A549 (cell line): ENCODE results near the gene OTOS. TPM values are rescaled to one million over a fixed set of nuclear protein-coding genes. Genes with fewer than 3 reads are reported as not detected.

Experiments used
- ATAC-seq, 2 experiments: fragments of 200-7000 bp in 1 of 2; fragments of >200 bp in 1 of 2; cut with Nextera tagmentation in 1 of 2; cut with Tn5 transposase in 1 of 2; 3 replicates each; pipeline versions ENCODE4 v1.8.0 to v1.9.1; 2018 to 2020; ENCODE audit warnings: mild to moderate bottlenecking in 1 of 2, moderate library complexity in 1 of 2
- CTCF ChIA-PET: fragments of 300-600 bp; sonication (Branson Sonifier 250); formaldehyde crosslinking; extraction: SDS; loops from one replicate; lab custom pipeline; 2021; ENCODE audit warnings: antibody characterized with exemption, inconsistent platforms; lab: Yijun Ruan, JAX
- POLR2A ChIA-PET: fragments of 350-600 bp; formaldehyde crosslinking; extraction: SDS; loops from one replicate; lab custom pipeline; 2021; ENCODE audit warnings: antibody characterized with exemption, inconsistent platforms; lab: Yijun Ruan, JAX
- DNase-seq, 2 experiments: peaks; one replicate each; pipeline versions ENCODE4 v3.0.0 to v3.0.0-alpha.2; 2011 to 2016; ENCODE audit warnings: low read depth in 1 of 2, low spot score in 1 of 2
- FAIRE-seq: peaks from 2 replicates; lab custom pipeline; 2011; peaks lifted over from hg19 to GRCh38; lab: Jason Lieb, UNC
- H3K27ac ChIP-seq, 2 experiments: fragments of >200 bp; sonication (Bioruptor Twin); formaldehyde crosslinking; 3 replicates each; pipeline ENCODE4 v1.5.1; 2016 to 2017
- H3K4me1 ChIP-seq: fragments of >200 bp; sonication (Bioruptor Twin); formaldehyde crosslinking; 3 replicates; pipeline ENCODE4 v1.6.1; 2016
- H3K4me2 ChIP-seq: fragments of >200 bp; sonication (Bioruptor Twin); formaldehyde crosslinking; 3 replicates; pipeline ENCODE4 v1.6.1; 2016
- H3K4me3 ChIP-seq: fragments of >200 bp; sonication (Bioruptor Twin); formaldehyde crosslinking; 3 replicates; pipeline ENCODE4 v1.5.1; 2016
- H3K9me3 ChIP-seq: fragments of >200 bp; sonication (Bioruptor Twin); formaldehyde crosslinking; 3 replicates; pipeline ENCODE4 v1.6.1; 2016
- CBX2 ChIP-seq: fragments of 200-600 bp; sonication (generic); IDR thresholded peaks from 2 replicates; pipeline ENCODE4 v1.6.1; 2016; ENCODE audit warnings: low read depth, mild to moderate bottlenecking, borderline replicate concordance
- CBX8 ChIP-seq: fragments of 200-600 bp; sonication (generic); IDR thresholded peaks from 2 replicates; pipeline ENCODE4 v1.6.1; 2016
- CEBPB ChIP-seq, 2 experiments: fragments of >200 bp in 1 of 2; sonication (Bioruptor Twin) in 1 of 2; formaldehyde crosslinking in 1 of 2; IDR thresholded peaks; 2 replicates each; pipeline ENCODE4 v1.6.1; 2012 to 2016
- CHD2 ChIP-seq: fragments of 150-350 bp; IDR thresholded peaks from 2 replicates; pipeline ENCODE4 v1.6.1; 2014; ENCODE audit warnings: low read length; ENCODE audit not compliant: partially characterized antibody
- CHD4 ChIP-seq: fragments of 200-600 bp; sonication (generic); IDR thresholded peaks from 2 replicates; pipeline ENCODE4 v1.6.1; 2016; ENCODE audit warnings: antibody characterized with exemption, mild to moderate bottlenecking, borderline replicate concordance
- EHMT2 ChIP-seq: fragments of 200-600 bp; sonication (generic); IDR thresholded peaks from 2 replicates; pipeline ENCODE4 v1.6.1; 2016; ENCODE audit warnings: antibody characterized with exemption, low read depth, mild to moderate bottlenecking, moderate library complexity
- EP300 ChIP-seq, 2 experiments: fragments of >200 bp; sonication (Bioruptor Twin); formaldehyde crosslinking; IDR thresholded peaks; 2 replicates in 1 of 2; 3 replicates in 1 of 2; pipeline ENCODE4 v1.6.1; 2016 to 2017
- FOSB ChIP-seq: fragments of 250-450 bp; sonication (Bioruptor Pico); IDR thresholded peaks from 2 replicates; pipeline ENCODE4 v1.5.0; 2020; ENCODE audit warnings: mild to moderate bottlenecking, moderate library complexity
- FOXS1 ChIP-seq: fragments of 250-450 bp; sonication (Bioruptor Pico); IDR thresholded peaks from 2 replicates; pipeline ENCODE4 v1.5.0; 2020; ENCODE audit warnings: mild to moderate bottlenecking, moderate library complexity
- HDAC2 ChIP-seq: fragments of 200-600 bp; sonication (generic); IDR thresholded peaks from 2 replicates; pipeline ENCODE4 v1.6.1; 2016
- HEYL ChIP-seq: fragments of 250-450 bp; sonication (Bioruptor Pico); IDR thresholded peaks from 2 replicates; pipeline ENCODE4 v1.8.0; 2021; ENCODE audit warnings: mild to moderate bottlenecking, moderate library complexity
- HOXA7 ChIP-seq: fragments of 250-450 bp; sonication (Bioruptor Pico); IDR thresholded peaks from 2 replicates; pipeline ENCODE4 v1.5.0; 2020; ENCODE audit warnings: mild to moderate bottlenecking, moderate library complexity
- HOXB5 ChIP-seq: fragments of 250-450 bp; sonication (Bioruptor Pico); IDR thresholded peaks from 2 replicates; pipeline ENCODE4 v1.5.0; 2020; ENCODE audit warnings: mild to moderate bottlenecking, moderate library complexity
- KDM1A ChIP-seq: fragments of 200-600 bp; sonication (generic); IDR thresholded peaks from 2 replicates; pipeline ENCODE4 v1.6.1; 2016; ENCODE audit warnings: low read depth, mild to moderate bottlenecking
- KDM5A ChIP-seq: fragments of 200-600 bp; sonication (generic); IDR thresholded peaks from 2 replicates; pipeline ENCODE4 v1.6.1; 2016; ENCODE audit warnings: antibody characterized with exemption, mild to moderate bottlenecking
- MAZ ChIP-seq: fragments of 150-350 bp; IDR thresholded peaks from 2 replicates; pipeline ENCODE4 v1.6.1; 2014; ENCODE audit warnings: antibody characterized with exemption, low read depth, low read length, borderline replicate concordance
- MYC ChIP-seq: IDR thresholded peaks from 2 replicates; pipeline ENCODE4 v1.6.1; 2012; ENCODE audit warnings: mild to moderate bottlenecking, inconsistent platforms, low read length, improper control_type of control experiment, borderline replicate concordance
- NPAS2 ChIP-seq: fragments of 250-450 bp; sonication (Bioruptor Pico); IDR thresholded peaks from 2 replicates; pipeline ENCODE4 v1.8.0; 2022; ENCODE audit warnings: mild to moderate bottlenecking, moderate library complexity, borderline replicate concordance
- PHF8 ChIP-seq: fragments of 200-600 bp; sonication (generic); IDR thresholded peaks from 2 replicates; pipeline ENCODE4 v1.6.1; 2016; ENCODE audit warnings: low read depth, mild to moderate bottlenecking, antibody characterized with exemption, moderate library complexity, borderline replicate concordance
- POLR2A ChIP-seq: IDR thresholded peaks from 2 replicates; pipeline ENCODE4 v1.6.1; 2012; ENCODE audit warnings: mild to moderate bottlenecking, low read length
- RARB ChIP-seq: fragments of 250-450 bp; sonication (Bioruptor Pico); IDR thresholded peaks from 2 replicates; pipeline ENCODE4 v1.8.0; 2021; ENCODE audit warnings: mild to moderate bottlenecking, moderate library complexity
- RCOR1 ChIP-seq: fragments of 150-350 bp; IDR thresholded peaks from 2 replicates; pipeline ENCODE4 v1.6.1; 2014; ENCODE audit warnings: antibody characterized with exemption, low read length, low read depth
- SMC3 ChIP-seq: fragments of >200 bp; sonication (Bioruptor Twin); formaldehyde crosslinking; IDR thresholded peaks from 3 replicates; pipeline ENCODE4 v1.6.1; 2018; ENCODE audit warnings: inconsistent platforms
- SREBF2 ChIP-seq: fragments of 450-650 bp; IDR thresholded peaks from 2 replicates; pipeline ENCODE4 v1.6.1; 2014; ENCODE audit warnings: mild to moderate bottlenecking, moderate library complexity
- TFCP2L1 ChIP-seq: fragments of 250-450 bp; sonication (Bioruptor Pico); IDR thresholded peaks from 2 replicates; pipeline ENCODE4 v1.5.0; 2021; ENCODE audit warnings: mild to moderate bottlenecking
- WGBS: methylation state at CpG from one replicate; pipeline ENCODE4 v1.1.6; 2017; ENCODE audit errors: missing lambda C conversion rate; 5-methylcytosine and 5-hydroxymethylcytosine counted together
- polyA plus RNA-seq, 4 experiments: library from polyadenylated mRNA; depleted of rRNA in 3 of 4; stranded (reverse); fragments of >200 nt; fragmentation: RNase III in 1 of 4; extraction: RNeasy Plus Mini Kit Qiagen cat#74134 plus additional on column Dnase treatment in 1 of 4; gene quantifications; 2 replicates in 3 of 4; 3 replicates in 1 of 4; pipeline ENCODE4 v1.2.3, GENCODE V29; 2011 to 2017
- TF ChIP-seq, protein P1 (sequence below): IDR thresholded peaks from 2 replicates; pipeline ENCODE4 v1.6.1; 2012
- TF ChIP-seq, protein P2 (sequence below): fragments of 200-600 bp; sonication (generic); IDR thresholded peaks from 2 replicates; pipeline ENCODE4 v1.6.1; 2016; ENCODE audit warnings: antibody characterized with exemption, mild to moderate bottlenecking, moderate library complexity

Gene OTOS
- polyA plus RNA-seq, 2 of the 4 experiments (the other 2 are of a cell fraction): not detected

DNA sequence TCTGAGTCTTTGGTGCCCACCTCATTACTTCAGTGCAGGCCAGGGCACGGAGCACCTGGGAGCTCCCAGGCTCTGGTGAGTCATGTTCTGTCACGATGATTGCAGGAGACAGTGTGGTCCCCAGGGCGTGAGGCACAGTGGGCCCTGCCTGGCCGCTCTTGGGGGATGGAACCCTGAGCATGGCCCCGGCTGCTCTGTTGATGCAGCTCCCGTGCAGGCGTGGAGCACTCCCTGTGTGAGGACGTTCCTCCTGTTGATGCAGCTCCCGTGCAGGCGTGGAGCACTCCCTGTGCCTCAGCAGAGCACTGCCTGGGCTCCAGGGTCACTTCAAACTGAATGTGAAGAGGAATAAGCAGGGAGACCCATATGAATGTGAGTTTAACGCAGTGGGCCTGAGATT lies 34.5 kb downstream of the OTOS start:
- DNase-seq (no peak), FAIRE-seq (no peak), ATAC-seq (no peak)
- H3K4me3 ChIP-seq: no peak overlapping the region
- ChIA-PET POLR2A (no interaction called here), CTCF (interaction anchor here (0.9 to 1.3 kb wide), 3 partner anchors 12 to 45 kb away, joined by 3 to 4 read pairs (median 4); no protein-coding TSS in a partner anchor)
- H3K4me1 ChIP-seq: no peaks in the 10 kb centered on the region
- H3K27ac ChIP-seq: no peak overlapping the region
- TF ChIP-seq, protein P1, sequence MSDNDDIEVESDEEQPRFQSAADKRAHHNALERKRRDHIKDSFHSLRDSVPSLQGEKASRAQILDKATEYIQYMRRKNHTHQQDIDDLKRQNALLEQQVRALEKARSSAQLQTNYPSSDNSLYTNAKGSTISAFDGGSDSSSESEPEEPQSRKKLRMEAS: no peak
- TF ChIP-seq MAZ (no peak), HOXA7 (CRISPR knock-in tag) (no peak), SREBF2 (no peak), CHD2 (no peak), EHMT2 (no peak)
- H3K9me3 ChIP-seq: no peaks in the 10 kb centered on the region
- 22% methylated on average over 9 of the region's 11 CpGs for WGBS
- H3K4me2 ChIP-seq: no peak overlapping the region

DNA sequence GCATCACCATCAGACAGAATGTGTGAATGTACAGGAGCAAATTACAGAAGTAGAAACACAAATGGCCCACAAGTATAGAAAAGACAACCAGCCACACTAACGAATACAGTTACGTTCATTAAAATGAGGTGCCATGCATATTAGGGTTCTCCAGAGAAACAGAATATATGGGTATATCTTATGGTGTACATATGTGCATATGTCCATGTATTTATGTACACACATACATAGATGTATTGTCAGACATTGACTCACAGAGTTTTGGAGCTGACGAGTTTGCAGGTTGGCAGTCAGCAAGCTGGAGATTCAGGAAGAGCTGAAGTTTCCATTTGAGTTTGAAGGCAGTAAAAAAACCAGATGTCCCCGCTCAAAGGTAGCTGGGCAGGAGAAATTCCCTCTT lies 37.3 kb downstream of the OTOS start:
- FAIRE-seq (no peak), DNase-seq (no peak), ATAC-seq (no peak)
- Histone ChIP-seq H3K4me1 (no peaks in the 10 kb centered on the region), H3K9me3 (peaks cover 8% of the 10 kb centered on the region; the same call in 1 of the 3 replicates), H3K27ac (no peak overlapping the region), H3K4me2 (no peak overlapping the region), H3K4me3 (no peak overlapping the region)
- CTCF ChIA-PET: interaction anchor here (2.1 kb wide), 1 partner anchor 40 kb away, joined by 8 read pairs; no protein-coding TSS in a partner anchor
- TF ChIP-seq TFCP2L1 (CRISPR knock-in tag) (no peak), SMC3 (no peak), HEYL (no peak), EP300 (IDR thresholded peaks at IDR 0.05) (no peak), CBX8 (no peak), FOSB (CRISPR knock-in tag) (no peak), HOXB5 (CRISPR knock-in tag) (no peak), PHF8 (no peak), CBX2 (no peak), KDM1A (no peak), KDM5A (no peak), MYC (no peak), FOXS1 (CRISPR knock-in tag) (no peak), CEBPB (IDR thresholded peaks at IDR 0.05) (no peak), POLR2A (no peak)
- TF ChIP-seq, protein P2, sequence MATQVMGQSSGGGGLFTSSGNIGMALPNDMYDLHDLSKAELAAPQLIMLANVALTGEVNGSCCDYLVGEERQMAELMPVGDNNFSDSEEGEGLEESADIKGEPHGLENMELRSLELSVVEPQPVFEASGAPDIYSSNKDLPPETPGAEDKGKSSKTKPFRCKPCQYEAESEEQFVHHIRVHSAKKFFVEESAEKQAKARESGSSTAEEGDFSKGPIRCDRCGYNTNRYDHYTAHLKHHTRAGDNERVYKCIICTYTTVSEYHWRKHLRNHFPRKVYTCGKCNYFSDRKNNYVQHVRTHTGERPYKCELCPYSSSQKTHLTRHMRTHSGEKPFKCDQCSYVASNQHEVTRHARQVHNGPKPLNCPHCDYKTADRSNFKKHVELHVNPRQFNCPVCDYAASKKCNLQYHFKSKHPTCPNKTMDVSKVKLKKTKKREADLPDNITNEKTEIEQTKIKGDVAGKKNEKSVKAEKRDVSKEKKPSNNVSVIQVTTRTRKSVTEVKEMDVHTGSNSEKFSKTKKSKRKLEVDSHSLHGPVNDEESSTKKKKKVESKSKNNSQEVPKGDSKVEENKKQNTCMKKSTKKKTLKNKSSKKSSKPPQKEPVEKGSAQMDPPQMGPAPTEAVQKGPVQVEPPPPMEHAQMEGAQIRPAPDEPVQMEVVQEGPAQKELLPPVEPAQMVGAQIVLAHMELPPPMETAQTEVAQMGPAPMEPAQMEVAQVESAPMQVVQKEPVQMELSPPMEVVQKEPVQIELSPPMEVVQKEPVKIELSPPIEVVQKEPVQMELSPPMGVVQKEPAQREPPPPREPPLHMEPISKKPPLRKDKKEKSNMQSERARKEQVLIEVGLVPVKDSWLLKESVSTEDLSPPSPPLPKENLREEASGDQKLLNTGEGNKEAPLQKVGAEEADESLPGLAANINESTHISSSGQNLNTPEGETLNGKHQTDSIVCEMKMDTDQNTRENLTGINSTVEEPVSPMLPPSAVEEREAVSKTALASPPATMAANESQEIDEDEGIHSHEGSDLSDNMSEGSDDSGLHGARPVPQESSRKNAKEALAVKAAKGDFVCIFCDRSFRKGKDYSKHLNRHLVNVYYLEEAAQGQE: no peak
- WGBS: 12% methylated on average over 4 of the region's 4 CpGs
- POLR2A ChIA-PET: no interaction called here

DNA sequence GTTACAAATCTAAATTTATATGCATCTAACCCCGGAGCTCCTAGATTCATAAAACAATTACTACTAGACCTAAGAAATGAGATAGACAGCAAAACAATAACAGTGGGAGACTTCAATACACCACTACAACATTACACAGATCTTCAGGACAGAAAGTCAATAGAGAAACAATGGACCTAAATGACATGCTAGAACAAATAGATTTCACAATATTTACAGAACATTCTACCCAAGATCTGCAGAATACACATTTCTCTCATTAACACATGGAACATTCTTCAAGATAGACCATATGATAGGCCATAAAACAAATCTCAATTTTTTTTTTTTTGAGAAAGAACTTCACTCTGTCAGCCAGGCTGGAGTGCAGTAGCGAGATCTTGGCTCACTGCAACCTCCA lies 42.1 kb downstream of the OTOS start:
- Histone ChIP-seq H3K4me3 (no peak overlapping the region), H3K4me1 (no peaks in the 10 kb centered on the region), H3K9me3 (peaks cover 27% of the 10 kb centered on the region), H3K4me2 (no peak overlapping the region), H3K27ac (no peak overlapping the region)
- CTCF ChIA-PET: no interaction called here
- FAIRE-seq: no peak
- WGBS: 0% methylated on average over 2 of the region's 2 CpGs
- no peak for ATAC-seq
- POLR2A ChIA-PET: no interaction called here
- TF ChIP-seq CHD4: no peak
- TF ChIP-seq RCOR1: no peak
- TF ChIP-seq HDAC2: no peak
- TF ChIP-seq, protein P1: no peak
- no peak for TF ChIP-seq FOXS1 (CRISPR knock-in tag)
- no peak for TF ChIP-seq NPAS2 (CRISPR knock-in tag)
- TF ChIP-seq HOXA7 (CRISPR knock-in tag): no peak
- no peak for TF ChIP-seq RARB (CRISPR knock-in tag)
- DNase-seq: no peak
